ENCODE results near the gene KCNMB2. TPM values are rescaled to one million over a fixed set of nuclear protein-coding genes. Genes with fewer than 3 reads are reported as not detected.

Gene KCNMB2
- total RNA-seq, 1 experiment from 2014 or later = not detected

DNA sequence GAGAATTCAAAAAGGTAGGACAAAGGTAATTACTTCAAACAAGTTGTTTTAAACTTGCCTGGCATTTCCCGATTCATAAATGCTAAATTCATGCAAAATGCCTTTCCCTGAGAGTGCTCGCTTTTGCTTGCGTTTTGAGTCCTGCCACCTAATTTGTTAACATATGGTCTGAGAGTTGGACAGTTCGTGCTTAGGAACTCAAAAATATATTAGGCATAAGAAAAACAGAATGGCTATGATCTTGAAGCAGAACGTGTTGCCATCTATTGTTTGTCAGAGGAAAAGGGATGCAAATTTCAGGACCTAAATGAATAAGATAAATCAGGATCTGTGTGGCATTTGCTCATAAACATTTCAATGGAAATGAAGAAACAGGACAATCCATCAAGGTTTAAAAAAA lies 339.6 kb downstream of the KCNMB2 start:
- POLR2A ChIA-PET (ENCODE audit: low non-redundant PET) = no interaction called here
- no TSS peak for BruUV-seq (replicated peaks)

DNA sequence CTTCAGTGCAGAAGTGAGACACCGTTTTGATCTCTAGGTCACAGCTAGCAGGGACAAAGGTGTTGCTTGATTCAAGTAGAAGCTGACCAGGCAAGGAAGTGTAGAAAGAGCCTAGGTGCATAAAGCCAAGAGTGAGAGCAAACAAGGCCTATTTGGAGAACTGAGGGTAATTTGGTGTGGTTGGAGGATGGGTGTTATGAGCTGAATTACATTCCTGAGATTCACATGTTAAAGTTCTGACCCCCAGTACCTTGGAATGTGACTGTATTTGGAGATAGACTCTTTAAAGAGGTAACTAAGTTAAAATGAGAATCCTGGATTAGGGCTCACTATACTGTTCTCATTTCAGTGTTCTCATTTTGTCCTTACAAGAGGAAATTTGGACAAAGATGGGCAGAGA lies 344.0 kb downstream of the KCNMB2 start:
- POLR2A ChIA-PET (ENCODE audit: low non-redundant PET) = no interaction called here
- CTCF ChIA-PET = no interaction called here

More for the DNA sequence above, 339.6 kb downstream of the KCNMB2 start:
- CTCF ChIA-PET = no interaction called here
- Histone ChIP-seq H3K4me3 (ENCODE audit: low read depth, low read length, poor library complexity, severe bottlenecking) (no peak overlapping the region), H3K9me3 (ENCODE audit: low read depth, low read length, poor library complexity, severe bottlenecking) (no peaks in the 10 kb centered on the region), H3K27ac (ENCODE audit: low read depth, low read length, poor library complexity, severe bottlenecking) (no peak overlapping the region), H3K27me3 (replicated peaks; ENCODE audit: insufficient read depth, low read depth, low read length, poor library complexity) (no peaks in the 10 kb centered on the region), H3K36me3 (ENCODE audit: insufficient read depth, low read length, poor library complexity, severe bottlenecking) (no peaks in the 10 kb centered on the region), H3K4me1 (ENCODE audit: insufficient read depth, low read length, poor library complexity, severe bottlenecking) (no peaks in the 10 kb centered on the region)
- TF ChIP-seq EZH2 (IDR thresholded peaks at IDR 0.05; ENCODE audit: borderline replicate concordance, low read depth, low read length, poor library complexity, severe bottlenecking) = no peak
- TF ChIP-seq, protein P1, sequence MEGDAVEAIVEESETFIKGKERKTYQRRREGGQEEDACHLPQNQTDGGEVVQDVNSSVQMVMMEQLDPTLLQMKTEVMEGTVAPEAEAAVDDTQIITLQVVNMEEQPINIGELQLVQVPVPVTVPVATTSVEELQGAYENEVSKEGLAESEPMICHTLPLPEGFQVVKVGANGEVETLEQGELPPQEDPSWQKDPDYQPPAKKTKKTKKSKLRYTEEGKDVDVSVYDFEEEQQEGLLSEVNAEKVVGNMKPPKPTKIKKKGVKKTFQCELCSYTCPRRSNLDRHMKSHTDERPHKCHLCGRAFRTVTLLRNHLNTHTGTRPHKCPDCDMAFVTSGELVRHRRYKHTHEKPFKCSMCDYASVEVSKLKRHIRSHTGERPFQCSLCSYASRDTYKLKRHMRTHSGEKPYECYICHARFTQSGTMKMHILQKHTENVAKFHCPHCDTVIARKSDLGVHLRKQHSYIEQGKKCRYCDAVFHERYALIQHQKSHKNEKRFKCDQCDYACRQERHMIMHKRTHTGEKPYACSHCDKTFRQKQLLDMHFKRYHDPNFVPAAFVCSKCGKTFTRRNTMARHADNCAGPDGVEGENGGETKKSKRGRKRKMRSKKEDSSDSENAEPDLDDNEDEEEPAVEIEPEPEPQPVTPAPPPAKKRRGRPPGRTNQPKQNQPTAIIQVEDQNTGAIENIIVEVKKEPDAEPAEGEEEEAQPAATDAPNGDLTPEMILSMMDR (conservative IDR thresholded peaks at IDR 0.05; ENCODE audit: low read depth, low read length) = no peak
- no peak for DNase-seq (ENCODE audit: low spot score)
- intact Hi-C loops (cut with micrococcal nuclease; ENCODE audit: unreplicated experiment) = no loop called here

More for the DNA sequence above, 344.0 kb downstream of the KCNMB2 start:
- no peaks in the 10 kb centered on the region for H3K9me3 ChIP-seq (ENCODE audit: low read depth, low read length, poor library complexity, severe bottlenecking)
- BruUV-seq (replicated peaks) = no TSS peak
- DNase-seq (ENCODE audit: low spot score) = no peak
- no peaks in the 10 kb centered on the region for H3K27me3 ChIP-seq (replicated peaks; ENCODE audit: insufficient read depth, low read depth, low read length, poor library complexity)
- no peak overlapping the region for H3K27ac ChIP-seq (ENCODE audit: low read depth, low read length, poor library complexity, severe bottlenecking)
- no peak overlapping the region for H3K4me3 ChIP-seq (ENCODE audit: low read depth, low read length, poor library complexity, severe bottlenecking)
- no peaks in the 10 kb centered on the region for H3K36me3 ChIP-seq (ENCODE audit: insufficient read depth, low read length, poor library complexity, severe bottlenecking)
- TF ChIP-seq EZH2 (IDR thresholded peaks at IDR 0.05; ENCODE audit: borderline replicate concordance, low read depth, low read length, poor library complexity, severe bottlenecking) = no peak
- TF ChIP-seq, protein P1 (conservative IDR thresholded peaks at IDR 0.05; ENCODE audit: low read depth, low read length) = no peak
- intact Hi-C loops (cut with micrococcal nuclease; ENCODE audit: unreplicated experiment) = no loop called here
- H3K4me1 ChIP-seq (ENCODE audit: insufficient read depth, low read length, poor library complexity, severe bottlenecking) = no peaks in the 10 kb centered on the region
